Neural cell (in vitro differentiated cells): ENCODE results near the gene AP4S1.

Experiments
- CTCF ChIP-seq: fragments of 450-650 bp; IDR thresholded peaks from 2 replicates; pipeline ENCODE4 v1.5.1; 2014; ENCODE audit warnings: antibody characterized with exemption, mild to moderate bottlenecking, moderate library complexity; ENCODE audit not compliant: poor library complexity, severe bottlenecking
- EP300 ChIP-seq: fragments of 450-650 bp; conservative IDR thresholded peaks from 2 replicates; pipeline ENCODE4 v1.6.1; 2014; ENCODE audit warnings: antibody characterized with exemption, mild to moderate bottlenecking, moderate library complexity; ENCODE audit not compliant: poor library complexity, severe bottlenecking
- EZH2 ChIP-seq: fragments of 200-600, 300-800 bp; shearing (Covaris generic), sonication (generic); IDR thresholded peaks from 2 replicates; pipeline ENCODE4 v1.6.1; 2014; ENCODE audit warnings: antibody characterized with exemption, low read length, borderline replicate concordance, mild to moderate bottlenecking; ENCODE audit not compliant: insufficient read depth, poor library complexity, severe bottlenecking
- MXI1 ChIP-seq: fragments of 450-650 bp; conservative IDR thresholded peaks from 2 replicates; pipeline ENCODE4 v1.6.1; 2014; ENCODE audit warnings: antibody characterized with exemption, mild to moderate bottlenecking; ENCODE audit not compliant: poor library complexity, severe bottlenecking
- POLR2AphosphoS5 ChIP-seq: IDR thresholded peaks from 2 replicates; pipeline ENCODE4 v1.6.1; 2012
- RAD21 ChIP-seq: fragments of 450-650 bp; conservative IDR thresholded peaks from 2 replicates; pipeline ENCODE4 v1.6.1; 2014; ENCODE audit warnings: antibody characterized with exemption, mild to moderate bottlenecking, moderate library complexity
- REST ChIP-seq: IDR thresholded peaks from 2 replicates; pipeline ENCODE4 v1.6.1; 2012; ENCODE audit warnings: borderline replicate concordance
- SMC3 ChIP-seq: fragments of 450-650 bp; conservative IDR thresholded peaks from 2 replicates; pipeline ENCODE4 v1.6.1; 2014; ENCODE audit warnings: antibody characterized with exemption, mild to moderate bottlenecking, moderate library complexity; ENCODE audit not compliant: poor library complexity

GRCh38 chr14:31097081-31097480 is 71.6 kb downstream of the AP4S1 start:
- TF ChIP-seq EP300 (no peak), CTCF (no peak), POLR2AphosphoS5 (no peak), EZH2 (no peak), RAD21 (no peak), MXI1 (no peak), REST (no peak), SMC3 (no peak)
